Daoy (cell line): Measurements from ENCODE around the gene DRAXIN. TPM values are rescaled to one million over a fixed set of nuclear protein-coding genes. Genes with fewer than 3 reads are reported as not detected.

Experiments
- DNase-seq: peaks from one replicate; pipeline ENCODE4 v3.0.0-alpha.2; 2015; ENCODE audit warnings: low read depth
- total RNA-seq: library from RNA; depleted of rRNA; stranded (reverse); fragments of >200 nt; shearing (Covaris generic); gene quantifications from 2 replicates; pipeline ENCODE4 v1.2.3, GENCODE V29; 2014

The DRAXIN gene
- total RNA-seq, 1 experiment from 2014 or later = 0.97 TPM

- no peak for DNase-seq
These were observed 16.2 kb downstream of the DRAXIN start for GRCh38 chr1:11707621-11708276.

GRCh38 chr1:11708554-11709350 is 17.2 kb downstream of the DRAXIN start:
- peak; percentile 39 for DNase-seq

DNA sequence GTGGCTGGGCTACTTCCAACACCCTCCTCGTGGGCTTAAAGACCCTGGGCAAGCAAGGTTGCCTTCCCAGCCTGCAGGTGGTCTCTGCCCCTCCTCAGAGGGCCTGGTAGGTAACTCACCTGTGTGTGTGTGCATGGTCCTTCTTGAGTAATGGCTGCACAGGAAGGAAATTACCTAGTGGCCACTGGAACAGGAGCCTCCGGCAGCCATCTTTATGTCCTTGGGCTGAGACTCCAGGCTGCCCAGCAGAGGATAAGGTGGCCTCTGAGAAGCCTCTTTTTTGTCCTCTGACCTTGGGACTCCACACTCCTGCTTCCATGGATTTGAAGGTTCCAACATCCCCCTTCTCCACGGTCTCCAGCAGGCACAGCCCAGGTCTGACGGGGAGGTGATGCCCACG is 20.0 kb downstream of the DRAXIN start:
- DNase-seq = no peak

GRCh38 chr1:11712285-11712684 is 20.8 kb downstream of the DRAXIN start:
- no peak for DNase-seq

DNA sequence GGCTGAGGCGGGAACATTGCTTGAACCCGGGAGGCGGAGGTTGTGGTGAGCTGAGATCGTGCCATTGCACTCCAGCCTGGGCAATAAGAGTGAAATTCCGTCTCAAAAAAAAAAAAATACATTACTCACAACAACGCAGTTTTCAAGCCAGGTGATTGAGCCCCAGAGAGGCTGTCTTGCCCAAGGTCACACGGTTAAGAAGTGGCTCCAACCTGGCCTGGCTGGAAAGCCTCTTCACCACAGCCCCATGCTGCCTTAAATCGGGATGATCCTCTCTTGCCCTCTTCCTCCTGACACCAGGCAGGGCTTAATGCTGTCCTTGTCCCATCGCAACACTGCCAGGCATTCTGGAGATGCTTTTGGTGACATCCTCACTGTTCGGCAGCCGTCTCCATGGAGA is 21.6 kb downstream of the DRAXIN start:
- DNase-seq = no peak

- no peak for DNase-seq
These were observed 23.5 kb downstream of the DRAXIN start for GRCh38 chr1:11714831-11715575.

- peak; percentile 57 for DNase-seq
These were observed 28.0 kb downstream of the DRAXIN start for GRCh38 chr1:11719313-11720032.

- no peak for DNase-seq
These were observed 28.5 kb downstream of the DRAXIN start for GRCh38 chr1:11720033-11720376.

GRCh38 chr1:11720525-11720924 is 29.0 kb downstream of the DRAXIN start:
- DNase-seq = no peak

DNA sequence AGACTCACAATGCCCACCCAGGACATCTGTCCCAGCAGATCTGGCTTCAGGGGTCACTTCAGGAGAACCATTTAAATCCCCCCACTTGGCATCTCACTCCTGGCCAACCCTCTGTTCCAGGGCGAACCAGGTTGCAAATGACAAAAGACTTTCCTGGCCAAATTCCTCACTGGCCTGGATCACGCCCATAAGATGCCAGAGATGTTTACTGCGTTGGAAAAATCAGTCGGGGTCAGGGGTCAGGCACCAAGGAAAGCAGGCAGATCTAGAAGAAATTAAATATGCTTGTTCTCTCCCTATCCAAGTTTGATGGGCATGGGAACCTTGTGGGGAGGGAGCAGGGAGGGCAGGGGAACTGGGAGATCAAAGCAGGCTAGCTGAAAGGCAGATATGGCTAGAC is 29.8 kb downstream of the DRAXIN start:
- no peak for DNase-seq

DNA sequence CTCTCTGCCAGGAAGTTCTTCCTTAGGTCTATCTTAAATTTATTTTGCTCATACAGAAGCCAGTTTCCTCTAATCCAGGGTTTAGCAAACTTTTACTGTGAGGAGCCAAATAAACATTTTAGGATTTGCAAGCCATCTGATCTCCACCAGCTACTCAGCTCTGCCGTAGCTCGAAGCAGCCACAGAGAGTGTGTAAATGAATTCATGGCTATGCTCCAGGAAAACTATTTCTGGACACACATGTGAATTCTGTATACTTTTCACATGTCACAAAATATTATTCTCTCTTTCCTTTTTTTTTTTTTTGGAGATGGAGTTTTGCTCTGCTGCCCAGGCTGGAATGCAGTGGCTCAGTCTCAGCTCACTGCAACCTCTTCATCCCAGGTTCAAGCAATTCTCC is 31.0 kb downstream of the DRAXIN start:
- DNase-seq = no peak

DNA sequence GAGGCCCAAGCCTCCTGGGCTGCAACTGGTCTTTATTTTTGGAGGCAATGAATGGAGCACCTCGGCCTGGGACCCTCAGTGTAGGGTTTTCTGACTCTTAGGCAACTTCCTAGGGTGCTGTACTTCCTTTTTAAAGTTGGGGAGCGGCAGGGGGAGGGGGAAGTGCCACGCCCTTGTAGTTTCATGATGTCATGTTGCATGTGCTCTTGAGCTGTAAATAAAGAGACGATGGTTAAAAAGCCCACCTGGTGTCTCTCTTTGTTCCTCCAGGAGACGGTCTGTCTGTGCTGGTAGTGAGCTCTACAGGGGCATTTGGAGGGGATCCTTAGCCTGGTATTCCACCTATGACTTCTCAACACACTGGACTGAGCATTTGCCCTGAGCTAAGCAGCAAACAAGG is 34.1 kb downstream of the DRAXIN start:
- no peak for DNase-seq

- no peak for DNase-seq
These were observed 35.6 kb downstream of the DRAXIN start for GRCh38 chr1:11727119-11727518.

- no peak for DNase-seq
These were observed 36.8 kb downstream of the DRAXIN start for GRCh38 chr1:11728126-11728806.

GRCh38 chr1:11729155-11729497 is 37.6 kb downstream of the DRAXIN start:
- DNase-seq = no peak

DNA sequence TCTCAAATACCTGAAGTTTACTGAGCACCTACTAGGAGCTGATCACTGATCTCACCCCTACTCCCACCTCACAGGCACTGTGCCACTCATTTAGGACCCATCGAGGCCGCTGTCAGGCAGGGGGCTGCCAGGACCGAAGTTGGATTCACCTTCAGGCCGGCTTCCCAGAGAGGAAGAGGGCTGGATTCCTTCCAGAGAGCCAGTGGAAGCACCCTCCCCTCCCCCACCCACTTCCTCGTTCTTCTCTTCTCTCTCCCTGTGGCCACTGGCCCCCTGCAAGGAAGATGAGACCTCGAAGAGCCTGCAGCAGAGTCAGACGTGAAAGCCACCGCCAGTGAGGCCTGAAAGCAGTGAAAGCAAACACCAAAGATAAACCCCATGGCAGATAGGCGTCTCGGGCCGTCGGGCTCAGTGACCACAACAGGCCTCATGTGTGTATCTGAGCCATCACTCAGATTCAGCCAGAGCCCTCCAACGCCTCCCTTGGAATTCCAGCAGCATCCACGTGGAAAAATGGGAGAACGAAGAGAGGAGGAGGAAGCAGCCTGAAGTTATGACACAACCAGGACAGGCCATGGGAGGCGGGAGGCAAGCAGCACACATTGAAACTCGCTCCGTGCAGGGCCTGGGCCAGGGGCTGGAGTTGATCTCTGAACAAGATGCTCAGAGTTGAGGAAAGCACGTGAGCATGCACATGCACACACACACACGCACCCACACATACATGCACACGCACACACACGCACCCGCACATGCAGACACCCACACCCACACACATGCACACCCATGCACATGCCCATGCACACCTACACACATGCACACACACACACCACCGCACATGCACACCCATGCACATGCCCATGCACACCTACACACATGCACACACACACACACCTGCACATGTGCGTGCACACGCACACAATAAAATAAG is 38.3 kb downstream of the DRAXIN start:
- DNase-seq = peak; percentile 44

DNA sequence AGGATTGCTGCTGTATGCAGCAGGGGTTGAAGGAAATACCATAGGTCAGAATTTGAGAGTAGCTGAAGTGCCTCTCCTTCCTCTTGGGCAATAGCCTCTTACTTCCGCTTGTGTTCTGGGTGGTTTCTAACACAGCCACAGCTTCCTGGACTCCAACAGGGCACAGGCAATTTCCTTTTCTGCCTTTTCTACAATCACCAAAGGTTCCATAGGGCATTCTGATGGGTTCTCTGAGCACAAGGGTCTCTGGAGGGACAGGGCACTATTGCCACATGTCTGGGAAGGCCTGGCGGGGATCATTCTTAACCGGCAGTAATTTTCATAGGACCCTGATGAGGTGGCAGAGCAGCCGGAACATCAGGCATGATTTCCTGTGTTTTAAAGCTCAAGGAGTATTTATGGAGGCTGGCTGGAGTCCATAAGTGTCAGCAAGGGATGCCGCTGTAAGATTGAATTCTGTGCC is 39.0 kb downstream of the DRAXIN start:
- peak; percentile 70 for DNase-seq

DNA sequence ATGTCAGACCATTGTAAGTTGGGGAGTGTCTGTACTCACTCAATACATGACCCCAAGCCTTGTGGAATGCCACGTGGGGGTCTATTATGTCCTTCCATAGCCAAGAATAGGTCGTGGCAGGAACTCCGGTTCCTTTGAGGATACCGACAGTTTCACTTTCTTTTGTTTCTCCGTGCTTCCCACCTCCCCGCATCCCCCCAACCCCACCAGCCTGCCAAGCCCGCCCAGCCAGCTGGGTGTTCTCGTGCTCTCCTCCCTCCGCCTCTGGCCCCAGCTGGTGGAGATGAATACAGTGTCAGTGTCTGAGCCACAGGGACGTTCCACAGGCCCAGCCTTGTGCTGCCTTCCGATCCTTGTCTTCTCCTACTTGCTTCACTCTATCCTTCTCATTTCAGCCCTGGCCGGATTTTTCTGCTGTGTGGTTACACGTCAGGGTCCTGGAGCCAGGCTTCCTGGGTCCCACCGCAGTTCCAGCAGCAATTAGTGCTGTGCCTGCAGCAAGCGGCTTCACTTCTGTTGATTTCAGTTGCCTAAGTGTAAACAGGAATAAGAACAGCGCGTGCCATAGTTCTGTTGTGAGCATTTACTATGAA is 40.3 kb downstream of the DRAXIN start:
- peak; percentile 80 for DNase-seq

DNA sequence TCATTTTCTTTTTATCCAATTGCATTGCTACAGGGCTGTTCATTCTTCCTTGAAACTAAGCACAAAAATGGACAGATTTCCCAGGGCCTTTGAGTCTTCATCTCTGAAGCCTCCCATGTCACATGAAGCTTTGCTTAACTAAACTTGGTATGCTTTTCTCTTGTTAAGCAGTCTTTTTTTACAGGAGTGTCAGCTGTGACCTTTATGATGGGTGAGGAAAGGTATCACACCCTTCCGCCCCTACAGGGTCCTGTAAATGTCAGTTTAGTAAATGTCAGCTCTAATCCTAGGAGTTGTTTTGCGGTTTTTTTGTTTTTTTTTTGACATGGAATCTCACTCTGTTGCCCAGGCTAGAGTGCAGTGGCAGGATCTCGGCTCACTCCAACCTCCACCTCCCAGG is 41.8 kb downstream of the DRAXIN start:
- no peak for DNase-seq

- no peak for DNase-seq
These were observed 44.0 kb downstream of the DRAXIN start for GRCh38 chr1:11735531-11735853.
